ENCODE data around the gene YIF1A. TPM values are rescaled to one million over a fixed set of nuclear protein-coding genes. Genes with fewer than 3 reads are reported as not detected.
"Not testable (repeated sequence)": the region's sequence is repeated elsewhere in the genome, so short reads cannot be mapped to it uniquely, and the experiment has no call there.

YIF1A gene
- total RNA-seq, 1 experiment from 2014 or later = 127 TPM

- no peak for DNase-seq (ENCODE audit: low read depth)
These were observed 1.6 kb downstream of the YIF1A start for GRCh38 chr11:66287211-66287888.

- DNase-seq (ENCODE audit: low read depth) = no peak
These were observed 2.2 kb downstream of the YIF1A start for GRCh38 chr11:66286699-66287098.

- DNase-seq (ENCODE audit: low read depth) = no peak
These were observed 3.5 kb downstream of the YIF1A start for GRCh38 chr11:66285250-66285947.

GRCh38 chr11:66284526-66285078 is 4.3 kb downstream of the YIF1A start:
- no peak for DNase-seq (ENCODE audit: low read depth)

- DNase-seq (ENCODE audit: low read depth) = no peak
These were observed 5.4 kb downstream of the YIF1A start for GRCh38 chr11:66283461-66284105.

- peak; percentile 92 for DNase-seq (ENCODE audit: low read depth)
These were observed 6.2 kb downstream of the YIF1A start for GRCh38 chr11:66282468-66283455.

- no peak for DNase-seq (ENCODE audit: low read depth)
These were observed 7.0 kb downstream of the YIF1A start for GRCh38 chr11:66281776-66282467.

GRCh38 chr11:66281001-66281400 is 7.9 kb downstream of the YIF1A start:
- peak; percentile 28 for DNase-seq (ENCODE audit: low read depth)

GRCh38 chr11:66280428-66280827 is 8.5 kb downstream of the YIF1A start:
- DNase-seq (ENCODE audit: low read depth) = no peak

GRCh38 chr11:66279092-66279734 is 9.7 kb downstream of the YIF1A start:
- DNase-seq (ENCODE audit: low read depth) = no peak

- DNase-seq (ENCODE audit: low read depth) = no peak
These were observed 10.4 kb downstream of the YIF1A start for GRCh38 chr11:66278363-66279091.

GRCh38 chr11:66277471-66278362 is 11.2 kb downstream of the YIF1A start, which contains the start of gene CNIH2:
Gene CNIH2 (plus strand): TSS chr11:66278175. CDS start chr11:66278457, 282 bp downstream.
- no peak for DNase-seq (ENCODE audit: low read depth)

GRCh38 chr11:66277064-66277463 is 11.9 kb downstream of the YIF1A start:
- not testable (repeated sequence) for DNase-seq (ENCODE audit: low read depth)

GRCh38 chr11:66276619-66277018 is 12.3 kb downstream of the YIF1A start:
- DNase-seq (ENCODE audit: low read depth) = not testable (repeated sequence)

- DNase-seq (ENCODE audit: low read depth) = no peak
These were observed 12.8 kb downstream of the YIF1A start for GRCh38 chr11:66275984-66276612.

- no peak for DNase-seq (ENCODE audit: low read depth)
These were observed 13.5 kb downstream of the YIF1A start for GRCh38 chr11:66275396-66275795.

GRCh38 chr11:66274219-66274618 is 14.7 kb downstream of the YIF1A start:
- DNase-seq (ENCODE audit: low read depth) = no peak

Measured in HT1080 (cell line).